Neural cell (in vitro differentiated cells): ENCODE measurements around the gene MMP24OS. TPM values are rescaled to one million over a fixed set of nuclear protein-coding genes. Genes with fewer than 3 reads are reported as not detected.

Experiments used
- H2AFZ ChIP-seq: fragments of 200-600, 300-800 bp; sonication (generic), shearing (Covaris generic); 2 replicates; pipeline ENCODE4 v1.6.0; 2014; ENCODE audit warnings: low read depth, mild to moderate bottlenecking, antibody characterized with exemption, low read length, moderate library complexity
- H3F3A ChIP-seq: fragments of 200-600 bp; shearing (Covaris generic); 2 replicates; pipeline ENCODE4 v1.6.1; 2016; ENCODE audit warnings: mild to moderate bottlenecking, moderate library complexity, mixed read lengths, antibody characterized with exemption, low read length; ENCODE audit not compliant: insufficient read depth, poor library complexity, severe bottlenecking
- H3K27ac ChIP-seq: fragments of 200-600, 300-800 bp; sonication (generic), shearing (Covaris generic); 2 replicates; pipeline ENCODE4 v1.5.1; 2014; ENCODE audit warnings: mild to moderate bottlenecking, low read length, moderate library complexity
- H3K27me3 ChIP-seq: fragments of 300-800, 200-600 bp; sonication (generic), shearing (Covaris generic); 2 replicates; pipeline ENCODE4 v1.6.0; 2014; ENCODE audit warnings: mild to moderate bottlenecking, low read depth, low read length, moderate library complexity; ENCODE audit not compliant: insufficient read depth
- H3K36me3 ChIP-seq: fragments of 300-800, 200-600 bp; sonication (generic), shearing (Covaris generic); 2 replicates; pipeline ENCODE4 v1.5.1; 2014; ENCODE audit warnings: mild to moderate bottlenecking, antibody characterized with exemption, low read length, moderate library complexity; ENCODE audit not compliant: insufficient read depth
- H3K4me2 ChIP-seq: fragments of 300-800, 200-600 bp; sonication (generic), shearing (Covaris generic); 2 replicates; pipeline ENCODE4 v1.6.0; 2014; ENCODE audit warnings: mild to moderate bottlenecking, low read length
- H3K4me3 ChIP-seq: fragments of 300-800, 200-600 bp; sonication (generic), shearing (Covaris generic); 2 replicates; pipeline ENCODE4 v1.5.1; 2014; ENCODE audit warnings: mild to moderate bottlenecking, low read length, moderate library complexity
- H3K79me2 ChIP-seq: fragments of 200-600 bp; shearing (Covaris generic); replicated peaks from 2 replicates; pipeline ENCODE4 v1.6.0; 2014; ENCODE audit warnings: mild to moderate bottlenecking, low read length, moderate library complexity; ENCODE audit not compliant: insufficient read depth
- H3K9ac ChIP-seq: fragments of 300-800, 200-600 bp; sonication (generic), shearing (Covaris generic); 2 replicates; pipeline ENCODE4 v1.6.1; 2016; ENCODE audit warnings: mild to moderate bottlenecking, low read length, mixed read lengths
- H3K9me2 ChIP-seq: fragments of 200-600 bp; shearing (Covaris generic); 2 replicates; pipeline ENCODE4 v1.6.1; 2016; ENCODE audit warnings: mild to moderate bottlenecking, low read length, mixed read lengths; ENCODE audit not compliant: insufficient read depth
- H3K9me3 ChIP-seq: fragments of 200-600, 300-800 bp; sonication (generic), shearing (Covaris generic); 2 replicates; pipeline ENCODE4 v1.6.1; 2016; ENCODE audit warnings: mild to moderate bottlenecking, mixed run types, low read length, moderate library complexity, mixed read lengths
- H4K20me1 ChIP-seq: fragments of 200-600 bp; shearing (Covaris generic); 2 replicates; pipeline ENCODE4 v1.6.1; 2016; ENCODE audit warnings: mild to moderate bottlenecking, mixed run types; ENCODE audit not compliant: insufficient read depth
- EP300 ChIP-seq: fragments of 450-650 bp; conservative IDR thresholded peaks from 2 replicates; pipeline ENCODE4 v1.6.1; 2014; ENCODE audit warnings: antibody characterized with exemption, mild to moderate bottlenecking, moderate library complexity; ENCODE audit not compliant: poor library complexity, severe bottlenecking
- EZH2 ChIP-seq: fragments of 200-600, 300-800 bp; shearing (Covaris generic), sonication (generic); IDR thresholded peaks from 2 replicates; pipeline ENCODE4 v1.6.1; 2014; ENCODE audit warnings: antibody characterized with exemption, low read length, borderline replicate concordance, mild to moderate bottlenecking; ENCODE audit not compliant: insufficient read depth, poor library complexity, severe bottlenecking
- MXI1 ChIP-seq: fragments of 450-650 bp; conservative IDR thresholded peaks from 2 replicates; pipeline ENCODE4 v1.6.1; 2014; ENCODE audit warnings: antibody characterized with exemption, mild to moderate bottlenecking; ENCODE audit not compliant: poor library complexity, severe bottlenecking
- POLR2AphosphoS5 ChIP-seq: IDR thresholded peaks from 2 replicates; pipeline ENCODE4 v1.6.1; 2012
- RAD21 ChIP-seq: fragments of 450-650 bp; conservative IDR thresholded peaks from 2 replicates; pipeline ENCODE4 v1.6.1; 2014; ENCODE audit warnings: antibody characterized with exemption, mild to moderate bottlenecking, moderate library complexity
- SMC3 ChIP-seq: fragments of 450-650 bp; conservative IDR thresholded peaks from 2 replicates; pipeline ENCODE4 v1.6.1; 2014; ENCODE audit warnings: antibody characterized with exemption, mild to moderate bottlenecking, moderate library complexity; ENCODE audit not compliant: poor library complexity
- TAF1 ChIP-seq: IDR thresholded peaks from 2 replicates; pipeline ENCODE4 v1.6.1; 2012; ENCODE audit warnings: low read depth
- polyA minus RNA-seq: library from RNA; depleted of rRNA, polyadenylated mRNA; stranded (reverse); fragments of >200 nt; gene quantifications from 2 replicates; pipeline ENCODE4 v1.2.3, GENCODE V29; 2014
- polyA plus RNA-seq: library from polyadenylated mRNA; depleted of rRNA; stranded (reverse); fragments of >200 nt; gene quantifications from 2 replicates; pipeline ENCODE4 v1.2.3, GENCODE V29; 2014
- TF ChIP-seq, protein P1 (sequence below): fragments of 450-650 bp; IDR thresholded peaks from 2 replicates; pipeline ENCODE4 v1.5.1; 2014; ENCODE audit warnings: antibody characterized with exemption, mild to moderate bottlenecking, moderate library complexity; ENCODE audit not compliant: poor library complexity, severe bottlenecking
- TF ChIP-seq, protein P2 (sequence below): IDR thresholded peaks from 2 replicates; pipeline ENCODE4 v1.6.1; 2012; ENCODE audit warnings: borderline replicate concordance

The MMP24OS gene
- polyA plus RNA-seq (7.7 and 8.3 TPM in 2 replicates), polyA minus RNA-seq (4.9 and 6.7 TPM in 2 replicates)

DNA sequence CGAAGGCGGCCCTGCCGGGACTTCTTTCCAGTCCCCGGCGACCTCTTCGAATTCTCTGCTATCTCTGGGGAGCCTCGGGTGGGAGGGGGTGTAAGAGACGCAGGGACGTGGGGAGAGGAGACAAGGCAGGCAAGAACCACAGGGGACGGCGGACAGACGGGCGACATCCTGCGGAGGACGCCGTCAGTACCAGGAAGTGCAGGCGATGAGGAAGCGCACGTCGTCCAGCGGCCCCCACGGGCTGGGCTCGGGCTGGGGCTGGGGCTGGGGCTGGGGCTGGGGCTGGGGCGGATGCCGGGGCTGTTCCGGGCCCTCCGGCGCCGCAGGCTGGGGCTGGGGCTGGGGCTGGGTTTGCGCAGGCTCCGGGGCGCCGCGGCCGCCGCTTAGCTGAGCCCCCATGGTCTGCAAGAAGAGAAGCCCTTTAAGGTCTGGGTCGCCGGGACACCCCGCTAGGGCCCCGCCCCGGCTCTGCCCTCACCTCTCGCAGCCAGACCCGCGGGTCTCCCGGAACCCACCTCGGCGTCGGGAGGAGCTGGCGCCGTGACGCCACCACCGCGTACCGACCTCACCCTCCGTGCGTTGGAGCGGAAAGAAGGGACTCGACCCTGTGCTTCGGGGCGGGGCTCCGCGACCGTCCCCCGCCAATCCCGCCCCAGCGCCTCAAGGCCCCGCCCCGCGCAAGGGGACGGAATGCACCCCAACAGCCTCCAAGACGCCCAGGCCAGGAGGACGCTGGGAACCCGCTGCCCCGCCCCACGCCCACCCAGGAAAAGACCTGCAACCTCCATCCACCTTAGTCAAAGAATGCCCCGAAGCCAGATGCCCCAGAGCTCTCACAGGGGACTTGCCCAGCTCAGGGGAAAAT is at the start of gene MMP24OS:
MMP24OS (minus strand) TSS at position 592 of the 865 bp plus-strand sequence; CDS start at position 399, 193 bp downstream.
- Histone ChIP-seq H3F3A (no peaks in the 10 kb centered on the region), H4K20me1 (no peaks in the 10 kb centered on the region), H3K9ac (peak within 1 kb of the TSS; percentile 83), H2AFZ (peak within 1 kb of the TSS; percentile 40), H3K36me3 (no peaks in the 10 kb centered on the region), H3K4me3 (peak within 1 kb of the TSS; percentile 77), H3K9me2 (no peaks in the 10 kb centered on the region), H3K79me2 (peaks cover 10% of the 10 kb centered on the region), H3K9me3 (no peaks in the 10 kb centered on the region), H3K4me2 (peak within 1 kb of the TSS; percentile 92), H3K27me3 (no peaks in the 10 kb centered on the region), H3K27ac (peak within 1 kb of the TSS; percentile 72)
- TF ChIP-seq, protein P1, sequence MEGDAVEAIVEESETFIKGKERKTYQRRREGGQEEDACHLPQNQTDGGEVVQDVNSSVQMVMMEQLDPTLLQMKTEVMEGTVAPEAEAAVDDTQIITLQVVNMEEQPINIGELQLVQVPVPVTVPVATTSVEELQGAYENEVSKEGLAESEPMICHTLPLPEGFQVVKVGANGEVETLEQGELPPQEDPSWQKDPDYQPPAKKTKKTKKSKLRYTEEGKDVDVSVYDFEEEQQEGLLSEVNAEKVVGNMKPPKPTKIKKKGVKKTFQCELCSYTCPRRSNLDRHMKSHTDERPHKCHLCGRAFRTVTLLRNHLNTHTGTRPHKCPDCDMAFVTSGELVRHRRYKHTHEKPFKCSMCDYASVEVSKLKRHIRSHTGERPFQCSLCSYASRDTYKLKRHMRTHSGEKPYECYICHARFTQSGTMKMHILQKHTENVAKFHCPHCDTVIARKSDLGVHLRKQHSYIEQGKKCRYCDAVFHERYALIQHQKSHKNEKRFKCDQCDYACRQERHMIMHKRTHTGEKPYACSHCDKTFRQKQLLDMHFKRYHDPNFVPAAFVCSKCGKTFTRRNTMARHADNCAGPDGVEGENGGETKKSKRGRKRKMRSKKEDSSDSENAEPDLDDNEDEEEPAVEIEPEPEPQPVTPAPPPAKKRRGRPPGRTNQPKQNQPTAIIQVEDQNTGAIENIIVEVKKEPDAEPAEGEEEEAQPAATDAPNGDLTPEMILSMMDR = no peak
- TF ChIP-seq POLR2AphosphoS5 (peak; percentile 76), EZH2 (no peak), SMC3 (no peak), RAD21 (no peak), TAF1 (no peak), EP300 (no peak), MXI1 (peak; percentile 32)
- TF ChIP-seq, protein P2, sequence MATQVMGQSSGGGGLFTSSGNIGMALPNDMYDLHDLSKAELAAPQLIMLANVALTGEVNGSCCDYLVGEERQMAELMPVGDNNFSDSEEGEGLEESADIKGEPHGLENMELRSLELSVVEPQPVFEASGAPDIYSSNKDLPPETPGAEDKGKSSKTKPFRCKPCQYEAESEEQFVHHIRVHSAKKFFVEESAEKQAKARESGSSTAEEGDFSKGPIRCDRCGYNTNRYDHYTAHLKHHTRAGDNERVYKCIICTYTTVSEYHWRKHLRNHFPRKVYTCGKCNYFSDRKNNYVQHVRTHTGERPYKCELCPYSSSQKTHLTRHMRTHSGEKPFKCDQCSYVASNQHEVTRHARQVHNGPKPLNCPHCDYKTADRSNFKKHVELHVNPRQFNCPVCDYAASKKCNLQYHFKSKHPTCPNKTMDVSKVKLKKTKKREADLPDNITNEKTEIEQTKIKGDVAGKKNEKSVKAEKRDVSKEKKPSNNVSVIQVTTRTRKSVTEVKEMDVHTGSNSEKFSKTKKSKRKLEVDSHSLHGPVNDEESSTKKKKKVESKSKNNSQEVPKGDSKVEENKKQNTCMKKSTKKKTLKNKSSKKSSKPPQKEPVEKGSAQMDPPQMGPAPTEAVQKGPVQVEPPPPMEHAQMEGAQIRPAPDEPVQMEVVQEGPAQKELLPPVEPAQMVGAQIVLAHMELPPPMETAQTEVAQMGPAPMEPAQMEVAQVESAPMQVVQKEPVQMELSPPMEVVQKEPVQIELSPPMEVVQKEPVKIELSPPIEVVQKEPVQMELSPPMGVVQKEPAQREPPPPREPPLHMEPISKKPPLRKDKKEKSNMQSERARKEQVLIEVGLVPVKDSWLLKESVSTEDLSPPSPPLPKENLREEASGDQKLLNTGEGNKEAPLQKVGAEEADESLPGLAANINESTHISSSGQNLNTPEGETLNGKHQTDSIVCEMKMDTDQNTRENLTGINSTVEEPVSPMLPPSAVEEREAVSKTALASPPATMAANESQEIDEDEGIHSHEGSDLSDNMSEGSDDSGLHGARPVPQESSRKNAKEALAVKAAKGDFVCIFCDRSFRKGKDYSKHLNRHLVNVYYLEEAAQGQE = peak; percentile 45

DNA sequence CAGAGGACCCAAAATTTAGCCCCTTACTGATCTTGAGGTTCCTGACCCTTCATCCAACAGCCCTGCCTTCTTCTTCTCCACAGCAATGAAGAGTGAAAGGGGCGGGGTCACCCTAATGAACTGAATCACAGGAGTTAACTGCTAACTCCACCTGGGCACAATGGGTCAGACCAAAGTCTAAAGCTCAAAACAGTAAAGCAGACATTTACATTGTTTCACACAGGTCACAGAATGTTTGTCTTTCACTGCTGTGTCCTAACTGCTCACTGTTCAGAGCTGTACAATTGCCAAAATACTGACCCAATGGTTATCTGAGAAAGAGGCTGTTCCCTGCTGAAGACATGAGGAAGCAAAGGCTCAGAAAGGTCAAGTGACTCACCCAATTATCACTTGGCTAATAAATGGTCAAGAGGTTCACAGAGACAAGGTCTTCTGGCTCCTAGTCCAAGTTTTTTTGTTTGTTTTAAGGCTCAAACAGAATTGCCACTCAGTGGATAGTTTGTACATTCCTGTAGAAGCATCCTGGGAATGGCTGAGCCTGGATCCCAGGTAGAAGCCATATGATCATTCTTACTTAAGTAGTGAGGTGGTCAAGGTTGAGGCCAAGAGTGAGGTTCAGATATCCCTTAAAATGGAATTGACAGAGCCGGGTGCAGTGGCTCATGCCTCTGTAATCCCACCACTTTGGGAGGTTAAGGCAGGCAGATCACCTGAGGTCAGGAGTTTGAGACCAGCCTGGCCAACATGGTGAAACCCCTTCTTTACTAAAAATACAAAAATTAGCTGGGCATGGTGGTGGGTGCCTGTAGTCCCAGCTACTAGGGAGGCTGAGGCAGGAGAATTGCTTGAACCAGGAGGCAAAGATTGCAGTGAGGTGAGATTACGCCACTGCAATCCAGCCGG is 49.4 kb upstream of the MMP24OS start:
- Histone ChIP-seq H3K27ac (no peak overlapping the region), H3K4me3 (no peak overlapping the region), H3K79me2 (no peaks in the 10 kb centered on the region), H3K27me3 (no peaks in the 10 kb centered on the region), H3F3A (no peaks in the 10 kb centered on the region), H3K9ac (no peak overlapping the region), H2AFZ (no peak overlapping the region), H3K9me3 (no peaks in the 10 kb centered on the region), H3K4me2 (no peak overlapping the region), H3K9me2 (no peaks in the 10 kb centered on the region), H4K20me1 (no peaks in the 10 kb centered on the region), H3K36me3 (no peaks in the 10 kb centered on the region)
- TF ChIP-seq, protein P1 = no peak
- no peak for TF ChIP-seq POLR2AphosphoS5
